ENCODE measurements around the gene SH3RF1.
"Not testable (repeated sequence)": the region's sequence is repeated elsewhere in the genome, so short reads cannot be mapped to it uniquely, and the experiment has no call there.

Gene SH3RF1

GRCh38 chr4:169222761-169223160 is 48.0 kb downstream of the SH3RF1 start:
- DNase-seq, result no peak

DNA sequence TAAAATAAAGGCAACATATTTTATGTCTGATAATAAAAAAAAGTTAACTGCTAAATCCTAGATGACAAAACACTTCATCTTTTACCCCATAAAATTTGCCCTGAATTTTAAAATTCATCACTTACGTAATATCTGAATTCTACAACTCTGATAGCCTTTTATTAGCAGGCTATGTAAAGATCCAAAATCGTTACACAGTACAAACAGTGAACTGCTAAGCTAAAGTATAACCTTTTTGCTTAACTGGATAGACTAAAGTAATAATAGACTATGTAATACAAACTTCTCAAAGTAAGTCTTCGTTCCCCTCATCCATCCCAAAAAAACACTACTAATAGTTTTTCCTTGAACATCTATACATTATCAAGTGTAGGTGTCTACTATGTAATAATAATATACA is 49.1 kb downstream of the SH3RF1 start:
- DNase-seq, result no peak

GRCh38 chr4:169220854-169221411 is 49.8 kb downstream of the SH3RF1 start:
- DNase-seq, result no peak

GRCh38 chr4:169220447-169220846 is 50.3 kb downstream of the SH3RF1 start:
- DNase-seq, result no peak

DNA sequence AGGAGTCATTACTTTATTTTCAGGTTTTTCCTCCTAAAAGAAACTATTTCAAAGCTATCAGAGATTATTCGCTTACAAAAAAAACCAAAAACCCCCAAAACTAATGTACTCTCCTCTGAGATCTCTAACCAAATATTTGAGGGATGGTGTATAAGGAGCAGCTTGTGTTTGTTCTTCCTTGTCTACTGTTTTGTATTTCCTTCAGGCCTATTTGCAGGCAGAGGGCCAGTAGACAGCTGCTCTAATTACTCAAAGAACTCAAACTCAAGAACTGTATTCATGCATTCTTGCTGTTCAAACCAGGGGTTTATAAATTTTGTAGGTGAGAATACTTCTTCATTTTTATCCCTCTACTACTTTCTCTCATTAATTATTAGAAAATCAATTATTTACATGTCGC is 51.3 kb downstream of the SH3RF1 start:
- no peak for DNase-seq

- no peak for DNase-seq
Measured at GRCh38 chr4:169215656-169216055, 55.1 kb downstream of the SH3RF1 start.

DNA sequence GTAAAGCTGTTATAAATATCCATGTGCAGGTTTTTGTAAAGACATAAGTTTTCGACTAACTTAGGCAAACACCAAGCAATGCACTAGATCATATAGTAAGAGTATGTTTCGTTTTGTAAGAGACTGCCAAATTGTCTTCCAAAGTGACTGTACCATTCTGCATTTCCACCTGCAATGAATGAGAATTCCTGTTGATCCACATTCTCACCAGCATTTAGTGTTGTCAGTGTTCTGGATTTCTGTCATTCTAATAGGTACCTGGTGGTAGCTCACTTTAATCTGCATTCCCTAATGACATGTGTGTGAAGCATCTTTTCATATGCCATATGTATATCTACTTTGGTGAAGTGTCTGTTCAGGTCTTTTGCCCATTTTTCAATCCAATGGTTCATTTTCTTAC is 57.8 kb downstream of the SH3RF1 start:
- DNase-seq, result no peak

GRCh38 chr4:169210504-169211118 is 60.1 kb downstream of the SH3RF1 start:
- DNase-seq, result no peak

DNA sequence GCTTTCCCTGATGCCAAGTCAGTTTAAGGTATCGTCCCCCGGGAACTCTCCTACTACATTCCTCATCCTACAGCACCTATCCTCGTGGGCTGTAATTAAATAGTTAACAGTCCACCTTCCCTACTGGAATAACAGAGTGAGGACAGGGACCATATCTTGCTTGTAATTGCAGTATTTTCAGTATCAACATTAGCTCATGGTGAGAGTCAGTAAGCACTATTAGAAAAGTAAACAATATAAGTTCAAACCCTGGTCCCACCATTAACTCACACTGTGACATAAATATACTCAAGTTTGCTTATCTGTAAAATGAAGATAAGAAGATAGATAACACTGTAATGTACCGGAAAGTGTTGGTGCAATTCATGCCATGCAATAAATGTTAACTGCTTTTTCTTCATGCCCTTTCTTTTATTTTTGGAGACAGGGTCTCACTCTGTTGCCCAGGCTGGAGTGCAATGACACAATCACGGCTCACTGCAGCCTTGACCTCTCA is 61.3 kb downstream of the SH3RF1 start:
- DNase-seq, result no peak

- no peak for DNase-seq
Measured at GRCh38 chr4:169208516-169208915, 62.2 kb downstream of the SH3RF1 start.

DNA sequence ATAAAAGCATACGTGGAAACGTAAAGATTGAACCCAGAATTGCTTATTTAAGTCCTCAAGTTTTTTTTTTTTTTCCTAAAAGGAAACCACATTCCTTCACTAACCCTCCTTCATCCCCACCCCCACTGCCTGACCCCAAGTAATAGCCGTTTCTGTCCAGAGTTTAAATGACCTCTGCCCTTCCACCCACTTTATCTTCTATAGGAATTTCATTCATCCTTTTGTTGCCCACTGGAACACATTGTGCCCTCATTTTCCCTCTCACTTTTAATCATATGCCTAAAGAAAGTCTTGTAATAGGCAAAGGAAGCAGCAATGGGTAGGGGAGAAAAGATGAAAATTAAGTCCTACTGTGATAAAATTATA is 62.7 kb downstream of the SH3RF1 start:
- DNase-seq, result no peak

GRCh38 chr4:169207436-169208089 is 63.2 kb downstream of the SH3RF1 start:
- DNase-seq, result no peak

DNA sequence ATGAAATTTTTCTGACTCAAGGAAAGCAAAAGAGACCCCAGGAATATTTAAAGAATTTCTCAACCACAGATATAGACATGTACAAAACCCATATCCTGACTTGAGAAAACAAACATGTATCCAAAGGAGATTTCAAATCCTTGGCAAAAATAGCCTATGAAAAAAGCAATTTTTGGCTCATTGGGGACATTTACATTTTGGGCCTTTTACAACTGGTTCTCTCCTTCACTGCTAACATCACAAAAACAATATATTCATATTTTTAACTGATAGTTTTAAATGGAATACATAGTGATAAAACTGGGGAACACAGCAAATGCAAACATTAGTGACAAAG is 65.0 kb downstream of the SH3RF1 start:
- DNase-seq, result no peak

DNA sequence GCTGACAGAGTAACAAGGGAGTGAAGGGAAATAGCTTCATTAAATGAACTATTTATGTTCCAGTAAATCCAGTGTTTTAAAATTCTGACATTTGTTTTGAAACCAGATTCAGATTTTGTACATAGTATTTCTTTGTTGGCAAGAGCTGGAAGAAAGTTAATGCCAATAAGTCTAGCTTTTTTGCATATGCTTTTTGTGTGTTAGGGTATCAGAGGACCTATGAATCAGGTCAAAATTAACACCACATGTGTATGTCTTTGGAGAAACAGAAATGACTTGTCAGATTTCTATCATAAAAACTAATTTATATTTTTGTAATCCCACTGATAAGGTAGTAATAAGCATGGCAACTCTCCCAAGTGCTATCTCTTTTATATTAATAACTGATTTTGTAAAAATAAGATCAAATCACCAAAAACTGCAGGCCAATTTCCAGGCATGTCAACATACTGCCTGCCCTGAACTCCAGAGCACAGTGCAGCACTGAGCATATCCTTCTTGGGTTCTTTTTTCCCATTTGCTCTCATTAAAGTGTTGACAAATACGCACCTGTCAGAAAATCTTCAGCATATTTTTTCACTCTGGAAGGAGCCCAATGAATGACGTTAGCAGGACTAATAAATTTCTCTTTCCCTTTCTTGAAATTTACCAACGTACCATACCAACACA is 65.5 kb downstream of the SH3RF1 start:
- no peak for DNase-seq

DNA sequence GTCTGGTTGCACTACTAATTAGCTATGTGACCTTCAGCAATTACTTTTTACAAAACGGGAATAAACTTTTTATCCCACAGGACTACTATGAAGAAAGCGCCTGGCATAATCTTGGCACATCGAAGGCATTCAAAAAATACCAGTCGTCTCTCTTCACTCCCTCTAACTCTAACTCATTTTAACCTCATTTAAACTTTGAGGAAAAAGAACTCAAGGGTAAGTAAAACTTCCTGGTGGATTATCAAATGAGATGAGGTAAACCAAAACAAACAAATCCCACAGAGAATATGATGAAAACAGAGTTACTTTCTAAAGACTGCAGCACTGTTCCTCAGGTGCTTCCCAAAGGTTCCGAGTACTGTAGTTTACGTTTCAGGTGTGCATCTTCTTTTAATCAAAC is 66.9 kb downstream of the SH3RF1 start:
- DNase-seq, result no peak

GRCh38 chr4:169203278-169203677 is 67.5 kb downstream of the SH3RF1 start:
- not testable (repeated sequence) for DNase-seq

GRCh38 chr4:169202878-169203277 is 67.9 kb downstream of the SH3RF1 start:
- no peak for DNase-seq

DNA sequence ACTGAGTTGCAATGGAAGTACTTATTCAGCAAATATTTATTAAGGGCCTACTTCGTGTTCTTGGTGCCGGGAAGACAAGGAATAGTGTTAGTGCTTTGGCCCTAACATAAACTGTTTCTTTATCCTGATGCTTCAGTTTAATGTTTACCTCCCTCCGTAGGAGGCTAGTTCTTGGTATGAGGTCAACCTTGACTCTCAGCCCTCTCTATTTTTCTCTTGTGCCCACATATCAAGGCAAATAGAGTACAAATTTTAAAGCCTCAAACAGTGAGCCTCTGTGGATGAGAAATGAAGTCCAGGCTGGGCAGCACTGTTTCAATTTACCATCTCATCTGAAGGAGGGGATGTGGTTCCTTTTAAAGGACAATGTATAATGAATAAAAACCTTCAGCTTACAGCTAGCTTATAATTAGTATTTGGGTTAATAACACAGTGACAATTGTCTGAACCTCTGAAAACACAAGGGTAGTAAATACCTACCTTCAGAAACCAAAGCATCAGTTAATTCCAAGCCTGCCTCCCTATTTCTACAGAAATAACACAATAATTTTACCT is 68.5 kb downstream of the SH3RF1 start:
- DNase-seq, result no peak

GRCh38 chr4:169201222-169202144 is 69.3 kb downstream of the SH3RF1 start:
- DNase-seq, result no peak

DNA sequence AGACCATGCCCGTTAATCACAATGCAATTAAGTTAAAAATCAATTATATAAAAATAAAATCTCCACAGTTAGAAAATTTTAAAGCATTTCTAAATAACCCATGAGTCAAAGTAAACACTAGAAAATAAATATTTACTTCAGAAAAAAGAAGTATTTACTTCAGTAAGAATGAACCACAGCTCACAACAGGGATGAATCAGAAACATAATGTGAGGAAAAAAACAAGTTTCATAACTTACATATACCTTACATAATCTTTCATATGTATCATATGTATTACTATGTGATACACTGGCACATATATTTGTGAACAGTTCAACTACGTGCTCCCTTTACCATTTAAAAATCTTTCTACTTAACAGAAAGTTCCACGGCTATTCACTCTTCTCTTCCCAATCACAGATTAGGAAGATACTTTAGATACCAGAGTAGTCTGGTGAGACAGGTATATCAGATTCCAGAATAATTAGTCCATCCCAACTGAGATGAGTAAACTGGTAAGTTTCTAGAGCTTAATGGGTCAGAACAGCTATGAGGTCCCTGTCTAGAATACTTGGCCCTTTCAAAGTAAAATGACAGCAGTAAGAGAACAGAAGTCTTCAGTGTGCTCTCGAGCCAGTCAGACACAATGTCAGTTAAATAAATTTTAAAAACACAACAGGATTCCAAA is 70.3 kb downstream of the SH3RF1 start:
- DNase-seq, result no peak

DNA sequence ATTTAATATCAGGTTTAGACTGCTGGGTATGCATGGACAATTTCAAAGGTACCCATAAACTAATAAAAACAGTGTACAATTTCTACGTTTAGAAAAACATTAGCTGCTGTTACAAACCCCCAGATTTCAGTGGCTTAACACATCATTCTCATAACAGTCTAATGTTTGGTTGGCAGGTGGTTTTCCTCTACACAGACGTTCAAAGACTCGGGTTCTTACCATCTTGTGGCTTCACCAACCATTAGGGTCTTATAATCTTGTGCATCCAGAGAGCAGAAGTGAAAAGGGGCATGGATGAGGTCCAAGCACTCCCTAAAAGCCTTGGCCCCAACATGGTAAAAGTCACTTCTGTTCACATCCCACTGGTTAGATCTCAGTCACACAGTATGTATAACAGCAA is 71.6 kb downstream of the SH3RF1 start:
- no peak for DNase-seq

- no peak for DNase-seq
Measured at GRCh38 chr4:169198167-169198566, 72.6 kb downstream of the SH3RF1 start.

Data from stimulated activated CD4-positive, alpha-beta T cell treated with anti-CD3 and anti-CD28 coated beads, Interleukin-4, amount 100 ng/mL, for 1 hour (primary cell).